Measurements from ENCODE around the gene KYNU.
"Not testable (repeated sequence)": the region's sequence is repeated elsewhere in the genome, so short reads cannot be mapped to it uniquely, and the experiment has no call there.

The KYNU gene

GRCh38 chr2:143034292-143035074, 157.0 kb downstream of the KYNU start:
- peak; percentile 50 for DNase-seq

- no peak for DNase-seq
Observed at GRCh38 chr2:143051465-143051864, 174.0 kb downstream of the KYNU start.

- DNase-seq: not testable (repeated sequence)
Observed at GRCh38 chr2:143053437-143053836, 176.0 kb downstream of the KYNU start.

GRCh38 chr2:143056550-143056949, 179.1 kb downstream of the KYNU start:
- DNase-seq: no peak

- no peak for DNase-seq
Observed at GRCh38 chr2:143058851-143059250, 181.4 kb downstream of the KYNU start.

- DNase-seq: no peak
Observed at GRCh38 chr2:143063612-143064200, 186.2 kb downstream of the KYNU start.

- no peak for DNase-seq
Observed at GRCh38 chr2:143068094-143068493, 190.6 kb downstream of the KYNU start.

- no peak for DNase-seq
Observed at GRCh38 chr2:143068509-143068908, 191.0 kb downstream of the KYNU start.

GRCh38 chr2:143070704-143071103, 193.2 kb downstream of the KYNU start:
- no peak for DNase-seq

- DNase-seq: no peak
Observed at GRCh38 chr2:143071185-143071876, 193.9 kb downstream of the KYNU start.

GRCh38 chr2:143074913-143075312, 197.4 kb downstream of the KYNU start:
- DNase-seq: not testable (repeated sequence)

GRCh38 chr2:143075711-143076110, 198.2 kb downstream of the KYNU start:
- no peak for DNase-seq

GRCh38 chr2:143078104-143078503, 200.6 kb downstream of the KYNU start:
- no peak for DNase-seq

GRCh38 chr2:143081616-143082015, 204.2 kb downstream of the KYNU start:
- no peak for DNase-seq

GRCh38 chr2:143083636-143084035, 206.2 kb downstream of the KYNU start:
- no peak for DNase-seq

- DNase-seq: no peak
Observed at GRCh38 chr2:143084462-143084861, 207.0 kb downstream of the KYNU start.

GRCh38 chr2:143085125-143085784, 207.8 kb downstream of the KYNU start:
- no peak for DNase-seq

- DNase-seq: no peak
Observed at GRCh38 chr2:143087033-143087432, 209.6 kb downstream of the KYNU start.

GRCh38 chr2:143088388-143088787, 210.9 kb downstream of the KYNU start:
- DNase-seq: no peak

GRCh38 chr2:143089520-143089919, 212.1 kb downstream of the KYNU start:
- DNase-seq: not testable (repeated sequence)

Measured in NCI-H2029 (cell line).